ENCODE measurements around the gene GAB3. TPM values are rescaled to one million over a fixed set of nuclear protein-coding genes. Genes with fewer than 3 reads are reported as not detected.

Gene GAB3
- total and polyA plus RNA-seq, 9 of the 15 experiments (the other 6 are each of a cell fraction or from before 2014, with no cell fraction given) = 16.1 to 31.4 (median 20.2) TPM

DNA sequence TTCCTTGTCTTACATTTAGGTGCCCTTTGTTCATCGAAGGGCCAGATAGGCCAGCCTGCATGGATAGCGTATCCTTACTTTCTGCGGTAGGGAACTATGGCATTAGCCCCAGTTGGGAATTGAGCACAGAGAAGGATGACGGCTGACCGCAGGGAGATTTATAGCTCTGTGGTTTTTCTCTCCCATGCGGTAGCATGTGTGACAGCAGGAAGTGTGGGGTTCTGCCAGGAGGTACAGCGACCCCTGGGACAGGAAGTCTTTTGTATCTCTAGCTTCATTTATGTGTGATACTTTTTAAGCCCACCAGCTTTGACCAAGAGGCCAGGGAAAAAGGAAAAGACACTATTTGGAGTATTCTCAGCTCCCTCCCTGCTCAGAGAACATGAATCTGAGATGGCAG is 33.1 kb downstream of the GAB3 start (continued):
- TF ChIP-seq, protein P1, sequence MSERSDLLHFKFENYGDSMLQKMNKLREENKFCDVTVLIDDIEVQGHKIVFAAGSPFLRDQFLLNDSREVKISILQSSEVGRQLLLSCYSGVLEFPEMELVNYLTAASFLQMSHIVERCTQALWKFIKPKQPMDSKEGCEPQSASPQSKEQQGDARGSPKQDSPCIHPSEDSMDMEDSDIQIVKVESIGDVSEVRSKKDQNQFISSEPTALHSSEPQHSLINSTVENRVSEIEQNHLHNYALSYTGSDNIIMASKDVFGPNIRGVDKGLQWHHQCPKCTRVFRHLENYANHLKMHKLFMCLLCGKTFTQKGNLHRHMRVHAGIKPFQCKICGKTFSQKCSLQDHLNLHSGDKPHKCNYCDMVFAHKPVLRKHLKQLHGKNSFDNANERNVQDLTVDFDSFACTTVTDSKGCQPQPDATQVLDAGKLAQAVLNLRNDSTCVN (CRISPR knock-in tag; IDR thresholded peaks at IDR 0.05) = no peak
- TF ChIP-seq L3MBTL2 (IDR thresholded peaks at IDR 0.05) (0 out of 2 replicates have a peak, but pooled peaks have one; percentile 19), UBTF (IDR thresholded peaks at IDR 0.05; ENCODE audit: borderline replicate concordance in 1 of 2, low read depth in 2 of 2, low read length in 2 of 2) (no peak), MEF2A (IDR thresholded peaks at IDR 0.05; ENCODE audit: control insufficient read depth, low read depth, low read length) (no peak), DLX4 (CRISPR knock-in tag; IDR thresholded peaks at IDR 0.05) (no peak), ZNF280A (IDR thresholded peaks at IDR 0.05; ENCODE audit: low read depth, partially characterized antibody) (no peak), ZNF274 (IDR thresholded peaks at IDR 0.05; ENCODE audit: borderline replicate concordance, low read depth, low read length) (no peak), ZEB2 (IDR thresholded peaks at IDR 0.05) (no peak), LCOR (CRISPR knock-in tag; IDR thresholded peaks at IDR 0.05) (0 out of 2 replicates have a peak, but pooled peaks have one; percentile 18), POLR2AphosphoS5 (IDR thresholded peaks at IDR 0.05; ENCODE audit: control insufficient read depth, insufficient read depth, low read depth, low read length) (peak; percentile 40; the same call in 1 of the 2 replicates), ZNF253 (CRISPR knock-in tag; conservative IDR thresholded peaks at IDR 0.05) (no peak), TBL1XR1 (IDR thresholded peaks at IDR 0.05; ENCODE audit: low read length in 2 of 2) (peak in 1 of 2 experiments; percentile 26; a peak in 1 of 4 replicates), DPF2 (IDR thresholded peaks at IDR 0.05) (peak; percentile 68; the same call in 1 of the 2 replicates)
- TF ChIP-seq, protein P2, sequence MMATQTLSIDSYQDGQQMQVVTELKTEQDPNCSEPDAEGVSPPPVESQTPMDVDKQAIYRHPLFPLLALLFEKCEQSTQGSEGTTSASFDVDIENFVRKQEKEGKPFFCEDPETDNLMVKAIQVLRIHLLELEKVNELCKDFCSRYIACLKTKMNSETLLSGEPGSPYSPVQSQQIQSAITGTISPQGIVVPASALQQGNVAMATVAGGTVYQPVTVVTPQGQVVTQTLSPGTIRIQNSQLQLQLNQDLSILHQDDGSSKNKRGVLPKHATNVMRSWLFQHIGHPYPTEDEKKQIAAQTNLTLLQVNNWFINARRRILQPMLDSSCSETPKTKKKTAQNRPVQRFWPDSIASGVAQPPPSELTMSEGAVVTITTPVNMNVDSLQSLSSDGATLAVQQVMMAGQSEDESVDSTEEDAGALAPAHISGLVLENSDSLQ (IDR thresholded peaks at IDR 0.05) = peak; percentile 97
- TF ChIP-seq, protein P3, sequence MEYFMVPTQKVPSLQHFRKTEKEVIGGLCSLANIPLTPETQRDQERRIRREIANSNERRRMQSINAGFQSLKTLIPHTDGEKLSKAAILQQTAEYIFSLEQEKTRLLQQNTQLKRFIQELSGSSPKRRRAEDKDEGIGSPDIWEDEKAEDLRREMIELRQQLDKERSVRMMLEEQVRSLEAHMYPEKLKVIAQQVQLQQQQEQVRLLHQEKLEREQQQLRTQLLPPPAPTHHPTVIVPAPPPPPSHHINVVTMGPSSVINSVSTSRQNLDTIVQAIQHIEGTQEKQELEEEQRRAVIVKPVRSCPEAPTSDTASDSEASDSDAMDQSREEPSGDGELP (CRISPR knock-in tag; IDR thresholded peaks at IDR 0.05; ENCODE audit: borderline replicate concordance) = peak; percentile 68; the same call in 1 of the 2 replicates

Data from K562 (cell line).